RWPE2 (cell line): ENCODE results near the gene CACNA1A.

Experiments
- ATAC-seq: fragments of 200-7000 bp; cut with Tn5 transposase; 3 replicates; pipeline ENCODE4 v1.9.1; 2021; ENCODE audit warnings: low read depth
- DNase-seq: peaks from one replicate; pipeline ENCODE4 v3.0.0-alpha.2; 2020; ENCODE audit warnings: low spot score
- H3K27ac ChIP-seq: fragments of 450-650 bp; 2 replicates; pipeline ENCODE4 v1.5.1; 2017; ENCODE audit warnings: mild to moderate bottlenecking; ENCODE audit not compliant: poor library complexity, severe bottlenecking
- H3K27me3 ChIP-seq: fragments of 250-450 bp; sonication (Bioruptor Pico); 2 replicates; pipeline ENCODE4 v1.5.1; 2021; ENCODE audit warnings: mild to moderate bottlenecking, moderate library complexity; ENCODE audit not compliant: insufficient read depth, poor library complexity, severe bottlenecking
- H3K36me3 ChIP-seq: fragments of 250-450 bp; sonication (Bioruptor Pico); 2 replicates; pipeline ENCODE4 v1.5.1; 2020; ENCODE audit warnings: low read depth, mild to moderate bottlenecking, moderate library complexity
- H3K4me1 ChIP-seq: fragments of 250-450 bp; sonication (Bioruptor Pico); 2 replicates; pipeline ENCODE4 v1.5.1; 2021; ENCODE audit warnings: mild to moderate bottlenecking, moderate library complexity; ENCODE audit not compliant: insufficient read depth, poor library complexity, severe bottlenecking
- H3K4me3 ChIP-seq: fragments of 250-450 bp; sonication (Bioruptor Pico); 2 replicates; pipeline ENCODE4 v1.5.1; 2021; ENCODE audit warnings: mild to moderate bottlenecking, moderate library complexity; ENCODE audit not compliant: severe bottlenecking
- H3K9me3 ChIP-seq: fragments of 250-450 bp; sonication (Bioruptor Pico); 2 replicates; pipeline ENCODE4 v1.5.1; 2021; ENCODE audit warnings: mild to moderate bottlenecking, moderate library complexity; ENCODE audit not compliant: severe bottlenecking
- TF ChIP-seq, protein P1 (sequence below): fragments of 450-650 bp; IDR thresholded peaks from one replicate; pipeline ENCODE4 v1.5.1; 2017; ENCODE audit warnings: mild to moderate bottlenecking, moderate library complexity; ENCODE audit not compliant: poor library complexity, severe bottlenecking

Gene CACNA1A

DNA sequence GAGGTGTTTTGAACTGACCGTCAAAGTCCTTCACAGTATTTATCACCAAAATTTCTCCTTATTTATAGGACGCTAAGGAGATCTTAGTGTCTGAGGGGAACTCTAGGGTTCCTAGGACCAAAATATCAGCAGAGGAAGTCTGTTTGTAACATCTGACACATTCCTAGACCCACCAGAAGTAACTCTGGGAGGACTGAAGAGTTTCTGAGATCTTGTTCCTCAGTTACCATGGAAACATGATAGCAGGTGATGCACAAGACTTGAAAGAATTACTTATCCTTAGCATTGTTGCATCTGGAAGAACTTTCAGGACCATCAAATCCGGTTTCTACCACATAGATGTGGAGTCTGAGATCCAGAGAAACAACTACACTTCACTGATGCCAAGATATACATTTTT, 191.5 kb downstream of the CACNA1A start:
- no peaks in the 10 kb centered on the region for H3K27me3 ChIP-seq
- TF ChIP-seq, protein P1, sequence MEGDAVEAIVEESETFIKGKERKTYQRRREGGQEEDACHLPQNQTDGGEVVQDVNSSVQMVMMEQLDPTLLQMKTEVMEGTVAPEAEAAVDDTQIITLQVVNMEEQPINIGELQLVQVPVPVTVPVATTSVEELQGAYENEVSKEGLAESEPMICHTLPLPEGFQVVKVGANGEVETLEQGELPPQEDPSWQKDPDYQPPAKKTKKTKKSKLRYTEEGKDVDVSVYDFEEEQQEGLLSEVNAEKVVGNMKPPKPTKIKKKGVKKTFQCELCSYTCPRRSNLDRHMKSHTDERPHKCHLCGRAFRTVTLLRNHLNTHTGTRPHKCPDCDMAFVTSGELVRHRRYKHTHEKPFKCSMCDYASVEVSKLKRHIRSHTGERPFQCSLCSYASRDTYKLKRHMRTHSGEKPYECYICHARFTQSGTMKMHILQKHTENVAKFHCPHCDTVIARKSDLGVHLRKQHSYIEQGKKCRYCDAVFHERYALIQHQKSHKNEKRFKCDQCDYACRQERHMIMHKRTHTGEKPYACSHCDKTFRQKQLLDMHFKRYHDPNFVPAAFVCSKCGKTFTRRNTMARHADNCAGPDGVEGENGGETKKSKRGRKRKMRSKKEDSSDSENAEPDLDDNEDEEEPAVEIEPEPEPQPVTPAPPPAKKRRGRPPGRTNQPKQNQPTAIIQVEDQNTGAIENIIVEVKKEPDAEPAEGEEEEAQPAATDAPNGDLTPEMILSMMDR = no peak
- no peaks in the 10 kb centered on the region for H3K4me1 ChIP-seq
- no peak for DNase-seq
- ATAC-seq = no peak
- H3K27ac ChIP-seq = no peak overlapping the region
- H3K4me3 ChIP-seq = no peak overlapping the region
- H3K36me3 ChIP-seq = no peaks in the 10 kb centered on the region
- H3K9me3 ChIP-seq = no peaks in the 10 kb centered on the region

DNA sequence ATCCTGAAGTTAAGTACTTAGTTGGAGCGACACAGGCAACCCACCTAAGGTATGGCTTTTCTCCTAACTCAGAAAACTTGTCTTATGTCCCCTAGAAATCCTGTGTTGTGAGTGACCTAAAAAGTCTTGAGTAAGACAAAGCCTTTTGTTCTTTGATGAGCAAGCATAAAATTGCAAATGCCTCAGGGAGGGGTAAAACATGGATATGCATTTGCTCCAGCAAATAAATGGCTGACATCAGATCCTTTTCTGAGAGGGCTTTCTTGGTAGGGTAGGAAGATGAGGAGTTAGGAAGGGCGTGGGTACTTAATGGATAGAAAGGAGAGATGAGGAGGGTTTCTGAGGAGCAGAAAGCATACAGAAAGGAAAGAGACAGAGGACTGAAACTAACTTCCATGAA, 192.4 kb downstream of the CACNA1A start:
- ATAC-seq (no peak), DNase-seq (no peak)
- TF ChIP-seq, protein P1 = no peak
- no peak overlapping the region for H3K27ac ChIP-seq
- no peaks in the 10 kb centered on the region for H3K27me3 ChIP-seq
- no peaks in the 10 kb centered on the region for H3K4me1 ChIP-seq
- no peak overlapping the region for H3K4me3 ChIP-seq
- H3K9me3 ChIP-seq = no peaks in the 10 kb centered on the region
- no peaks in the 10 kb centered on the region for H3K36me3 ChIP-seq

DNA sequence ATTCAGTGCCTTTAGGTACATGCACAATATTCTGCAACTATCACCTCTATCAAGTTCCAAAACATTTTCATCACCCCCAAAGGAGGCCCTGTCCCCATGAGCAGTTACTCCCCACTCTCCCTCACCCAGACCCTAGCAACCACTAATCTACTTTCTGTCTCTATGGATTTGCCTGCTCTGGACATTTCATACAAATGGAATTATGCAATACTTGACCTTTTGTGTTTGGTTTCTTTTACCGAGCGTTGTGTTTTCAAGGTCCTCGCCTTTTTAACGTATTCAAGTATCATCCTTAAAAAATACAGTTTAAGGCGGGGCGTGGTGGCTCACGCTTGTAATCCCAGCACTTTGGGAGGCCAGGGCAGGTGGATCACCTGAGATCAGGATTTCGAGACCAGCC, 196.4 kb downstream of the CACNA1A start:
- Histone ChIP-seq H3K27ac (no peak overlapping the region), H3K4me3 (no peak overlapping the region), H3K4me1 (no peaks in the 10 kb centered on the region), H3K36me3 (no peaks in the 10 kb centered on the region), H3K9me3 (no peaks in the 10 kb centered on the region), H3K27me3 (no peaks in the 10 kb centered on the region)
- DNase-seq (no peak), ATAC-seq (no peak)
- TF ChIP-seq, protein P1 = no peak

GRCh38 chr19:13303381-13304129, 202.7 kb downstream of the CACNA1A start:
- no peak overlapping the region for H3K4me3 ChIP-seq
- no peaks in the 10 kb centered on the region for H3K4me1 ChIP-seq
- ATAC-seq = no peak
- H3K27me3 ChIP-seq = peaks cover 22% of the 10 kb centered on the region
- H3K9me3 ChIP-seq = no peaks in the 10 kb centered on the region
- no peak for DNase-seq
- no peaks in the 10 kb centered on the region for H3K36me3 ChIP-seq
- no peak overlapping the region for H3K27ac ChIP-seq
- TF ChIP-seq, protein P1 = no peak
